HG02938 (cell line): Measurements from ENCODE around the gene CTAG1B.
"Not testable (repeated sequence)": the region's sequence is repeated elsewhere in the genome, so short reads cannot be mapped to it uniquely, and the experiment has no call there.

Source experiments
- ATAC-seq: cut with Tn5 transposase; IDR thresholded peaks from one replicate; pipeline ENCODE4 v1.9.1; 2021; ENCODE audit warnings: mild to moderate bottlenecking, moderate library complexity; ENCODE audit not compliant: unreplicated experiment

Gene CTAG1B

DNA sequence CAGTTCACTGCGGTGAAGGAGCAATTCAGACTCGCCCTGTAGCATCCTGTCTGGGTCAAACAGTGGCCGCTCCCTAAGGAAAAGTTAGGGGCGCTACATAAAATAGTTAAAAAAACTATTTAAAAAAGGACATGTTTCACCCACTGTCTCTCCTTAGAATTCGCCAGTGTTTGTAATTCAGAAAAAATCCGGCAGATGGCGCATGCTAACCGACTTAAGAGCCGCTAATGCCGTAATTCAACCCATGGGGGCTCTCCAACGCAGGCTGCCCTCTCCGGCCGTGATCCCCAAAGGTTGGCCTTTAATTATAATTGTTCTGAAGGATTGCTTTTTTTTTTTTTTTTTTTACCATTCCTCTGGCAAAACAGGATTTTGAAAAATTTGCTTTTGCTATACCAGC is 28.7 kb downstream of the CTAG1B start:
- not testable (repeated sequence) for ATAC-seq

DNA sequence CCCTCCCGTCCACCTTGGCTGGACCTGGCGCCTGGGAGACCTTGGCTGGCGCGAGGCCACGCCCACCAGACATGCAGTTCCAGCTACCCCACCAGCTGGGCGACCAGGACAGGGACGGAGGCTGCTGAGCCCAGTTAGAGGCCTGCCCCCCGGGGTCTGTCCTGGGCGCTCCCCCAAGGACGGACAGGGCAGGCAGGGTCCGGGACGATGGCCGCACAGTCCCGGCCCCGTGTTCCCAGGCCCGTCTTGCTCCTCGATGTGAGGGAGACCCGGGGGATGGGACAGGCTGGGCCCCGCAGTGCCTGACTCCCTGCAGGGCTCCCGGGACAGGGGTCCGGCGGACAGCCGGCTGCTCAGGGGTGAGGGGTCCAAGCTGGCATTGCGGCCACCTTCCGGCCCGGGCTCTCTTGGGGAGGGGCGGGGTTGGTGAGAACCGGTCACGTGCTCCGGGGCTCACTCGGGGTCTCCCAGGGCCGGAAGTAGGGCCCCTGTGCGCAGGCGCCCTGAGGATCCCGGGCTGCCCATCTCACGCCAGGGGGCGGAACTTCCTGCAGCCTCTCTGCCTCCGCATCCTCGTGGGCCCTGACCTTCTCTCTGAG is 34.4 kb downstream of the CTAG1B start, which contains the start of gene CTAG1A:
Gene CTAG1A, plus strand, starts transcription at position 549 of the 599 bp plus-strand sequence. CDS start 74 bp downstream, outside the sequence.
- ATAC-seq = not testable (repeated sequence)

DNA sequence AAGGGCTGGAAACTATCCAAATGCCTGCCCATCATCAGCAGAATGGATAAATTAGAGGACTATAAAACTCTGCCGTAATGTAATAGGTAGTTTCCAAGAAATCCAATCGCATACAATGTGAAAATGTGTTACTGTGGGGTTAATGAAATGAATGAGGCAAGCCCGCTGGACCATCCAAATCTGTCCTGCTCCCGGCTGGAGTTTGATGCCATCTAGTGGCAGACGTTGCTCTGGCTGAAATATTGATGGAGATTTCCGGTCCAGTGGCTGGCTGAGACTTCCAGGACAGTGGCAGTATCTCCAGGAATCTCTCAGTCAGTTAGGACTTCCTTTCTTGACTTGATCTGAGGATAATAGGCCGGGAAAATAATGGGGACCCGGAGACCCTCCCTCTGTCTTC is 36.1 kb downstream of the CTAG1B start:
- not testable (repeated sequence) for ATAC-seq

DNA sequence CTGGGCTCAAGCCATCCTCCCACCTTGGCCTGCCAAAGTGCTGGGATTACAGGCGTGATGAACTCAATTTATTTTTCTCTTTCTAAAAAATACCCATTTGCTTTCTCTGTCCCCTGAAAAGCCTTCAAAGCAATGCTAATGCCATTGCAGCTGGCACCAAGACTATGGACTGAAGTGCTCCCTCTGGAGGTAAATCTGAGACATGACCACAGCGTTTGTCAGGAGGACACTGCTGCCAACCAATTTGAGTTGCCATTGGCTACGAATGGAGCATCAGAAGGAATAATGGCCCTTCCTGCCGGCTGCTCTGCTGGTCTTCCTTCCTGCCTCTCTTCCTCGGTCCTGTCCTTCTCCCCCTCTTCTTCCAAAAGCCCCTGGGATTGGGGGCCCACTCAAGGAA is 44.0 kb downstream of the CTAG1B start:
- not testable (repeated sequence) for ATAC-seq

DNA sequence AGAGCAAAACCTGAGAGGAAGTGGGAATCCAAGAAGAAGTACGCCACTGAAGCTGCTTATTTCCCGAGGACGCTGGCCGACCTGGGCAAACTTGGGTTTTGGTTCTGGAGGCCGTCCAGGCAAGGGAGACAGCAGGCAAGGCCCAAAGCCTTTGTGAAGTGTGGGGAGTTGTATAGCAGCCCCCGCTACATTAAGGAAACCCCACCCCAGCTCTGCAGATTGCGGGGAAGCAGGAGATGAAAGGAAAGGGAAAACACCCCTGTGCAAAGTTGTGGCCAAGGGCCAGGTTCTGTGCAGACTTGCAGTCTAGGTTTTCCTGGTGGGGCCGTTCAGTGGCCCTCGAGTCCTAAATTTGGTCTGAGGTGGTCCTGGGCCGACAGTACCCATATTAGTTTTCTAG is 46.0 kb downstream of the CTAG1B start:
- not testable (repeated sequence) for ATAC-seq

DNA sequence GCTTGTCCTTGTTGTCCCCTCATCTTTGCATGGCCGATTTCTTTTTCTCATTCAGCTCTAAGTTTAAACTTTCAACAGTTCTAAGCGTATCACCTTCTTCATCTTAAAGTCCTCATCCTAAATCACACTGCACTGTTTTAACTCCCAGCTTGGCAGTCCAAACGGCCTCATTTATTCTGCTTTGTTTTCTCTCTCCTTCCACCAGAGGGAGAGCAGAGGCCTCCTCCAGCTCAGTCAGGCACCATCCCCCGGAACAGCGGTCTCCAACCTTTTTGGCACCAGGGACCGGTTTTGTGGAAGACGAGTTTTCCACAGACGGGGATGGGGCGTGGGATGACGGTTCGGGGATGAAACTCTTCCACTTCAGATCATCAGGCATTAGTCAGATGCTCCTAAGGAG is 48.7 kb downstream of the CTAG1B start:
- not testable (repeated sequence) for ATAC-seq
